ENCODE measurements around the gene JPH2.

- TF ChIP-seq CTCF (conservative IDR thresholded peaks at IDR 0.05 in 1 of 2, IDR thresholded peaks at IDR 0.05 in 1 of 2; ENCODE audit: extremely low read depth in 1 of 2, insufficient read depth in 1 of 2, low read depth in 1 of 2, low read length in 2 of 2) (no peak), EZH2 (IDR thresholded peaks at IDR 0.05; ENCODE audit: borderline replicate concordance, low read length) (no peak)
Observed at GRCh38 chr20:44129911-44130718, 56.9 kb downstream of the JPH2 start.
